ENCODE measurements around the gene GINS2. TPM values are rescaled to one million over a fixed set of nuclear protein-coding genes. Genes with fewer than 3 reads are reported as not detected.

Gene GINS2
- polyA plus RNA-seq, 1 experiment = 5.5 TPM

- Histone ChIP-seq H3K36me3 (ENCODE audit: control insufficient read depth, insufficient read depth, low read length) (peaks cover 5% of the 10 kb centered on the region), H3K4me3 (ENCODE audit: low read depth, low read length) (no peak overlapping the region), H3K27me3 (ENCODE audit: control insufficient read depth, insufficient read depth, low read length) (no peaks in the 10 kb centered on the region)
- no peak for DNase-seq (ENCODE audit: low read depth)
- CTCF ChIA-PET = interaction anchor here (1.0 to 1.5 kb wide), 3 partner anchors 21 to 22 kb away, joined by 3 to 5 read pairs (median 4); no protein-coding TSS in a partner anchor
- POLR2A ChIA-PET = no interaction called here
- no peak for TF ChIP-seq CTCF (IDR thresholded peaks at IDR 0.05; ENCODE audit: insufficient read depth, low read depth, low read length)
Measured at GRCh38 chr16:85637061-85637807, 51.5 kb downstream of the GINS2 start.

- peaks cover 5% of the 10 kb centered on the region for H3K36me3 ChIP-seq (ENCODE audit: control insufficient read depth, insufficient read depth, low read length)
- H3K4me3 ChIP-seq (ENCODE audit: low read depth, low read length) = no peak overlapping the region
- ChIA-PET CTCF (interaction anchor here (1.0 to 1.5 kb wide), 2 partner anchors 20 to 23 kb away, joined by 3 to 4 read pairs; no protein-coding TSS in a partner anchor), POLR2A (no interaction called here)
- H3K27me3 ChIP-seq (ENCODE audit: control insufficient read depth, insufficient read depth, low read length) = no peaks in the 10 kb centered on the region
- TF ChIP-seq CTCF (IDR thresholded peaks at IDR 0.05; ENCODE audit: insufficient read depth, low read depth, low read length) = no peak
- DNase-seq (ENCODE audit: low read depth) = no peak
Measured at GRCh38 chr16:85636234-85636812, 52.4 kb downstream of the GINS2 start.

- no peak overlapping the region for H3K4me3 ChIP-seq (ENCODE audit: low read depth, low read length)
- DNase-seq (ENCODE audit: low read depth) = no peak
- ChIA-PET POLR2A (no interaction called here), CTCF (interaction anchor here (0.6 to 1.5 kb wide), 4 partner anchors 14 to 215 kb away, joined by 3 read pairs; no protein-coding TSS in a partner anchor)
- H3K27me3 ChIP-seq (ENCODE audit: control insufficient read depth, insufficient read depth, low read length) = no peaks in the 10 kb centered on the region
- H3K36me3 ChIP-seq (ENCODE audit: control insufficient read depth, insufficient read depth, low read length) = peaks cover 3% of the 10 kb centered on the region
- no peak for TF ChIP-seq CTCF (IDR thresholded peaks at IDR 0.05; ENCODE audit: insufficient read depth, low read depth, low read length)
Measured at GRCh38 chr16:85635545-85636140, 53.1 kb downstream of the GINS2 start.

GRCh38 chr16:85634747-85635544 is 53.8 kb downstream of the GINS2 start:
- CTCF ChIA-PET = interaction anchor here (0.6 to 1.3 kb wide), 3 partner anchors 14 to 214 kb away, joined by 3 read pairs; no protein-coding TSS in a partner anchor
- TF ChIP-seq CTCF (IDR thresholded peaks at IDR 0.05; ENCODE audit: insufficient read depth, low read depth, low read length) = no peak
- H3K27me3 ChIP-seq (ENCODE audit: control insufficient read depth, insufficient read depth, low read length) = no peaks in the 10 kb centered on the region
- DNase-seq (ENCODE audit: low read depth) = no peak
- H3K36me3 ChIP-seq (ENCODE audit: control insufficient read depth, insufficient read depth, low read length) = 0 out of 2 replicates have a peak, but pooled peaks cover 1% of the 10 kb centered on the region
- H3K4me3 ChIP-seq (ENCODE audit: low read depth, low read length) = no peak overlapping the region
- POLR2A ChIA-PET = no interaction called here
